ENCODE data around the gene LPP. TPM values are rescaled to one million over a fixed set of nuclear protein-coding genes. Genes with fewer than 3 reads are reported as not detected.

The LPP gene
- total and polyA plus RNA-seq, 8 donors: 23.1 to 220 (median 26.7) TPM

- H3K27me3 ChIP-seq: no peaks in the 10 kb centered on the region
- DNase-seq (no peak), ATAC-seq (no peak)
- H3K27ac ChIP-seq: no peak overlapping the region
- intact Hi-C loops (cut with DNase I): no loop called here
- H3K9me3 ChIP-seq: no peaks in the 10 kb centered on the region
- H3K4me1 ChIP-seq: peaks cover 0 to 14% of the 10 kb centered on the region in 2 donors
- TF ChIP-seq CTCF (IDR thresholded peaks at IDR 0.05): no peak
- no peak overlapping the region for H3K4me3 ChIP-seq
- no peaks in the 10 kb centered on the region for H3K36me3 ChIP-seq
These were observed 82.3 kb downstream of the LPP start for GRCh38 chr3:188236271-188236670.

DNA sequence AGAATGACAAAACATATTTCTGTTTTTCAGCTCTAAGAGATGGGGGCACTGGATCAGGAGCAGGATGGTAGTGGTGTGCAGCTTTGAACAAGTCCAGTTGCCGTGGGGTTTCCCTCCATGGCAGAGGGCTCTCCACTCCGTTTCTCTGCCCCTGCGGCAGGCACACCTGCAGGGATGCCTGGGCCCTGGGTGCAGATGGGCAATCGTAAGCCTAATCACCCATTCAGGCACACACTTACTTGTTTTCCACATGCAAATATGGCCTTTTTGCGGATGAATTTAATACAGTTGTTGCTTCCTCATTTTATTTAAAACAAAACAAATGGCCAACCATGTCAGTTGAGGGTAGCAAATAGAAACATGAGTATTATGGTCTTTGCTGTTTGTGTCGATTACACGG, 85.1 kb downstream of the LPP start:
- Histone ChIP-seq H3K36me3 (no peaks in the 10 kb centered on the region), H3K27me3 (no peaks in the 10 kb centered on the region), H3K4me3 (no peak overlapping the region), H3K9me3 (no peaks in the 10 kb centered on the region), H3K4me1 (no peaks in the 10 kb centered on the region), H3K27ac (no peak overlapping the region)
- no peak for TF ChIP-seq CTCF (IDR thresholded peaks at IDR 0.05)
- ATAC-seq (no peak), DNase-seq (no peak)
- intact Hi-C loops (cut with DNase I): no loop called here

GRCh38 chr3:188239577-188239976, 85.6 kb downstream of the LPP start:
- ATAC-seq (peak; percentile 33), DNase-seq (no peak)
- no peaks in the 10 kb centered on the region for H3K27me3 ChIP-seq
- intact Hi-C loops (cut with DNase I): no loop called here
- H3K27ac ChIP-seq: no peak overlapping the region
- TF ChIP-seq CTCF (IDR thresholded peaks at IDR 0.05): no peak
- H3K36me3 ChIP-seq: no peaks in the 10 kb centered on the region
- H3K9me3 ChIP-seq: no peaks in the 10 kb centered on the region
- H3K4me3 ChIP-seq: no peak overlapping the region
- no peaks in the 10 kb centered on the region for H3K4me1 ChIP-seq

DNA sequence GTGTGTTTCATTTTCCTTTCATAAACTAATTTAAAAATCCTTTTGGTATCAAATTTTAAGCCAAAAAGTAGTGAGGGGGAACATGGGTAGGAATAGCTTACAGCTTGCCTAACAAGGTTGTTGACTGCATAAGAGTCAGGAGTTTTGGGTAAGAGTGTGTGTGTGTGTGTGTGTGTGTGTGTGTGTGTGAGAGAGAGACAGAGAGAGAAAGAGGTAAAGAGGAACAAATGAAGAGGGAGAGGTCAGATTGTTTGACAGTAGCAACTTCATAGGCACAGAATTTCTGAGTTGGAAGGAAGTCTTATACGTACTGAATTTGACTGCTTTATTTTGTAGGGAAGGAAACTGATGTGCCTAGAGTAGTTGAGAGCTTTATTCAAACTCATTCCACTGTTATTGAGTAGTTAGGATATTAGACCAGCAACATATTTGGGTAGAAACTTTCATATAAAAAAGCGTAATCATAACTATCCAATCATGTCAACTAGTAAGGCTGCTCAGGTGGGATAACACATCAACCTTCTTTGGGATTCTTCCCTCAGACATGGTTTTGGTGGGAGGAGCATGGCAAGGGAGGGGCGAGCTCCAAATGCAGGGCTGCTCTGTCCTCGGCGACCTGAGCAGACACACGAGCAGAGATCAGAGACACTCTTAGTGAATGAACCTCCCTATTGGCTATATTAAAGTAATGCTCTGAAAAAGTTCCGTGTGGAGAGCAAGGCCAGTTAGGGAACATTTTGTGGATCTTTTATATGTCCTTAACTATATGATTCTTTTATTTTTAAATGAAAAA, 86.4 kb downstream of the LPP start:
- DNase-seq (no peak), ATAC-seq (no peak)
- no peaks in the 10 kb centered on the region for H3K9me3 ChIP-seq
- intact Hi-C loops (cut with DNase I): no loop called here
- H3K27me3 ChIP-seq: no peaks in the 10 kb centered on the region
- no peak overlapping the region for H3K27ac ChIP-seq
- no peak for TF ChIP-seq CTCF (IDR thresholded peaks at IDR 0.05)
- H3K36me3 ChIP-seq: no peaks in the 10 kb centered on the region
- H3K4me1 ChIP-seq: no peaks in the 10 kb centered on the region
- H3K4me3 ChIP-seq: no peak overlapping the region

DNA sequence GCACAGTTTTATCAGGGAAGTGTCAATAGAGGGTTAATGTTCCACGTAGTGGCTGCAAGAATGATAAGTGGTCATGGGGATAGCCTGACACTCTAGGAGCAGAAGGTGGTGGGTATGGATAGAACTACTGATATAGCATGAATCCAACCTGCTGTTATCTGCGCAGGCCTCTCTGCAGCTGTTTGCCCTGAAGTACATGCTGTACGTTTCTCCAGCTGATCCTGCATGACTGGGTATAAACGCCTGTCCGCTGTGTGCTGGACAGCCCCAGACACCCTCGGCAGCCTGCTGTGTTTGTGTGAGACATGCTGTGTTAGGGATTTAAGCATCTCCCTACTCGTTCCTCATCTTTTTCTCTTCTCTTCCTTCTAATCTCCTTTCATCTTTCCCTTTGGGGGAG, 87.1 kb downstream of the LPP start:
- Histone ChIP-seq H3K9me3 (no peaks in the 10 kb centered on the region), H3K4me3 (no peak overlapping the region), H3K4me1 (no peaks in the 10 kb centered on the region), H3K27me3 (no peaks in the 10 kb centered on the region), H3K27ac (no peak overlapping the region), H3K36me3 (no peaks in the 10 kb centered on the region)
- ATAC-seq (peak; percentile 30), DNase-seq (no peak)
- intact Hi-C loops (cut with DNase I): no loop called here
- no peak for TF ChIP-seq CTCF (IDR thresholded peaks at IDR 0.05)

Measured in left lung (tissue), 10 donors.